ENCODE results near the gene PGM5.

- TF ChIP-seq POLR2A (IDR thresholded peaks at IDR 0.05; ENCODE audit: low read depth, low read length) (no peak), POLR2AphosphoS5 (IDR thresholded peaks at IDR 0.05; ENCODE audit: low read depth, low read length) (no peak), TAF1 (IDR thresholded peaks at IDR 0.05; ENCODE audit: low read depth, low read length) (no peak), PAX5 (IDR thresholded peaks at IDR 0.05; ENCODE audit: insufficient read depth, low read length, severe bottlenecking) (no peak), SPI1 (IDR thresholded peaks at IDR 0.05; ENCODE audit: low read depth, low read length) (no peak), POU2F2 (IDR thresholded peaks at IDR 0.05; ENCODE audit: low read depth, low read length) (no peak)
These were observed 137.1 kb downstream of the PGM5 start for GRCh38 chr9:68493541-68493940.
